ENCODE measurements around the gene LHFPL3. TPM values are rescaled to one million over a fixed set of nuclear protein-coding genes. Genes with fewer than 3 reads are reported as not detected.

LHFPL3 gene
- polyA plus RNA-seq, 1 of the 3 experiments (the other 2 are of a cell fraction): not detected

- H3F3A ChIP-seq (replicated peaks; ENCODE audit: insufficient read depth): no peaks in the 10 kb centered on the region
- H4K20me1 ChIP-seq (ENCODE audit: insufficient read depth): no peaks in the 10 kb centered on the region
- no peaks in the 10 kb centered on the region for H3K27me3 ChIP-seq (ENCODE audit: insufficient read depth)
- ChIA-PET CTCF (interaction anchor here (0.6 to 8.6 kb wide), 34 partner anchors 9 to 576 kb away, joined by 3 to 156 read pairs (median 4); partner anchors contain the start of gene LHFPL3), POLR2A (no interaction called here)
- H3K4me2 ChIP-seq: no peak overlapping the region
- no peaks in the 10 kb centered on the region for H3K9me2 ChIP-seq
- TF ChIP-seq RAD21 (IDR thresholded peaks at IDR 0.05; ENCODE audit: low read length) (peak; percentile 83), JUND (IDR thresholded peaks at IDR 0.05) (no peak), RXRA (IDR thresholded peaks at IDR 0.05; ENCODE audit: borderline replicate concordance, low read depth) (no peak), SMC3 (IDR thresholded peaks at IDR 0.05; ENCODE audit: low read depth, low read length) (peak; percentile 54; the same call in 1 of the 2 replicates), GABPA (IDR thresholded peaks at IDR 0.05; ENCODE audit: low read depth) (no peak), EP300 (IDR thresholded peaks at IDR 0.05; ENCODE audit: borderline replicate concordance in 1 of 2, low read depth in 1 of 2, low read length in 1 of 2) (no peak), CTCF (IDR thresholded peaks at IDR 0.05) (peak; percentile 36)
- H3K36me3 ChIP-seq (replicated peaks in 1 of 2; ENCODE audit: control insufficient read depth in 1 of 2, insufficient read depth in 2 of 2, low read length in 1 of 2): no peaks in the 10 kb centered on the region
- WGBS (ENCODE audit: low lambda C conversion rate): 0% methylated on average over 2 of the region's 2 CpGs
- H3K9me3 ChIP-seq: no peaks in the 10 kb centered on the region
- no peak overlapping the region for H3K27ac ChIP-seq (ENCODE audit: low read depth in 2 of 2, low read length in 1 of 2)
- H2AFZ ChIP-seq (ENCODE audit: low read depth): no peak overlapping the region
- H3K4me1 ChIP-seq (ENCODE audit: control insufficient read depth in 1 of 2, insufficient read depth in 2 of 2, low read depth in 1 of 2, low read length in 1 of 2): no peaks in the 10 kb centered on the region
- H3K4me3 ChIP-seq (ENCODE audit: low read depth in 2 of 2, low read length in 1 of 2): no peak overlapping the region; a peak in 1 of 4 replicates
- no peak overlapping the region for H3K9ac ChIP-seq
- peak; percentile 69 for DNase-seq
- H3K79me2 ChIP-seq (ENCODE audit: insufficient read depth): no peaks in the 10 kb centered on the region
Measured at GRCh38 chr7:104341546-104341945, 13.1 kb downstream of the LHFPL3 start.

- Histone ChIP-seq H3K27ac (ENCODE audit: low read depth in 2 of 2, low read length in 1 of 2) (no peak overlapping the region), H3K9ac (no peak overlapping the region), H3K36me3 (replicated peaks in 1 of 2; ENCODE audit: control insufficient read depth in 1 of 2, insufficient read depth in 2 of 2, low read length in 1 of 2) (no peaks in the 10 kb centered on the region), H2AFZ (ENCODE audit: low read depth) (no peak overlapping the region), H3K4me1 (ENCODE audit: control insufficient read depth in 1 of 2, insufficient read depth in 2 of 2, low read depth in 1 of 2, low read length in 1 of 2) (no peaks in the 10 kb centered on the region), H3K9me3 (no peaks in the 10 kb centered on the region), H3K27me3 (ENCODE audit: insufficient read depth) (peaks cover 31% of the 10 kb centered on the region), H3K4me2 (no peak overlapping the region), H4K20me1 (ENCODE audit: insufficient read depth) (no peaks in the 10 kb centered on the region), H3F3A (replicated peaks; ENCODE audit: insufficient read depth) (no peaks in the 10 kb centered on the region), H3K9me2 (no peaks in the 10 kb centered on the region), H3K79me2 (ENCODE audit: insufficient read depth) (no peaks in the 10 kb centered on the region), H3K4me3 (ENCODE audit: low read depth in 2 of 2, low read length in 1 of 2) (no peak overlapping the region)
- TF ChIP-seq NRF1 (IDR thresholded peaks at IDR 0.05; ENCODE audit: low read depth, low read length) (no peak), NFIC (IDR thresholded peaks at IDR 0.05; ENCODE audit: borderline replicate concordance) (no peak), USF1 (IDR thresholded peaks at IDR 0.05; ENCODE audit: borderline replicate concordance, low read depth) (no peak), REST (IDR thresholded peaks at IDR 0.05; ENCODE audit: low read depth, low read length) (no peak), SIN3A (IDR thresholded peaks at IDR 0.05; ENCODE audit: borderline replicate concordance, low read depth, low read length) (no peak), TAF1 (IDR thresholded peaks at IDR 0.05; ENCODE audit: borderline replicate concordance, low read depth, low read length) (no peak), JUND (IDR thresholded peaks at IDR 0.05) (no peak), ZBTB33 (IDR thresholded peaks at IDR 0.05; ENCODE audit: borderline replicate concordance, low read depth) (no peak), FOXM1 (IDR thresholded peaks at IDR 0.05; ENCODE audit: low read depth) (no peak)
- POLR2A ChIA-PET: no interaction called here
- 3% methylated on average over 6 of the region's 6 CpGs for WGBS (ENCODE audit: low lambda C conversion rate)
- CTCF ChIA-PET: interaction anchor here (0.6 to 1.4 kb wide), 3 partner anchors 15 to 495 kb away, joined by 3 read pairs; no protein-coding TSS in a partner anchor
- no peak for DNase-seq
Measured at GRCh38 chr7:104352736-104353135, 24.3 kb downstream of the LHFPL3 start.

Data from SK-N-SH (cell line).